ENCODE data around the gene ZFYVE21. TPM values are rescaled to one million over a fixed set of nuclear protein-coding genes. Genes with fewer than 3 reads are reported as not detected.
A peak's percentile ranks its signal among the peaks of the same experiment; 100 is the strongest.
"Not testable (repeated sequence)": the region's sequence is repeated elsewhere in the genome, so short reads cannot be mapped to it uniquely, and the experiment has no call there.

Gene ZFYVE21
- total RNA-seq, 4 donors from 2014 or later = 121 to 180 (median 156) TPM

- Histone ChIP-seq H3K27ac (replicated peaks in 1 of 4) (peak overlapping the region in 1 of 4 donors; percentile 16), H3K9me3 (no peaks in the 10 kb centered on the region), H3K36me3 (peaks cover 0 to 42% (median 8%) of the 10 kb centered on the region in 4 donors), H3K27me3 (no peaks in the 10 kb centered on the region), H3K4me1 (peaks cover 6 to 14% (median 10%) of the 10 kb centered on the region in 4 donors), H3K4me3 (no peak overlapping the region)
- DNase-seq (ENCODE audit: extremely low spot score) = no peak
- 67% methylated on average over 2 of the region's 2 CpGs for WGBS
- intact Hi-C loops (cut with DNase I) = no loop called here
- TF ChIP-seq POLR2AphosphoS5 (IDR thresholded peaks at IDR 0.05) = no peak
- no peak for TF ChIP-seq EP300 (IDR thresholded peaks at IDR 0.05)
- no peak for TF ChIP-seq CTCF (IDR thresholded peaks at IDR 0.05)
- no peak for TF ChIP-seq POLR2A (IDR thresholded peaks at IDR 0.05; ENCODE audit: low read depth)
These were observed 57.9 kb downstream of the ZFYVE21 start for GRCh38 chr14:103773521-103773920.

- peaks cover 0 to 56% (median 16%) of the 10 kb centered on the region in 4 donors for H3K36me3 ChIP-seq
- 88% methylated on average over 7 of the region's 7 CpGs for WGBS
- H3K27me3 ChIP-seq = no peaks in the 10 kb centered on the region
- no peak for DNase-seq (ENCODE audit: extremely low spot score)
- no peak for TF ChIP-seq EP300 (IDR thresholded peaks at IDR 0.05)
- no peak for TF ChIP-seq POLR2AphosphoS5 (IDR thresholded peaks at IDR 0.05)
- no peak for TF ChIP-seq POLR2A (IDR thresholded peaks at IDR 0.05; ENCODE audit: low read depth)
- TF ChIP-seq CTCF (IDR thresholded peaks at IDR 0.05) = no peak
- H3K9me3 ChIP-seq = no peaks in the 10 kb centered on the region
- peaks cover 6 to 14% (median 10%) of the 10 kb centered on the region in 4 donors for H3K4me1 ChIP-seq
- intact Hi-C loops (cut with DNase I) = no loop called here
- H3K27ac ChIP-seq (replicated peaks in 1 of 4) = no peak overlapping the region
- no peak overlapping the region for H3K4me3 ChIP-seq
These were observed 59.9 kb downstream of the ZFYVE21 start for GRCh38 chr14:103775506-103775905.

GRCh38 chr14:103776319-103776718 is 60.7 kb downstream of the ZFYVE21 start:
- H3K9me3 ChIP-seq; intact Hi-C loops (cut with DNase I); H3K4me3 ChIP-seq; H3K27ac ChIP-seq (replicated peaks in 1 of 4); H3K27me3 ChIP-seq; DNase-seq (ENCODE audit: extremely low spot score): not testable (repeated sequence)
- peaks cover 0 to 59% (median 16%) of the 10 kb centered on the region in 4 donors for H3K36me3 ChIP-seq
- WGBS = 95% methylated on average over 5 of the region's 6 CpGs
- peaks cover 6 to 14% (median 9%) of the 10 kb centered on the region in 4 donors for H3K4me1 ChIP-seq

- DNase-seq (ENCODE audit: extremely low spot score) = no peak
- Histone ChIP-seq H3K9me3 (no peaks in the 10 kb centered on the region), H3K36me3 (peaks cover 0 to 65% (median 24%) of the 10 kb centered on the region in 4 donors), H3K27me3 (no peaks in the 10 kb centered on the region), H3K4me3 (no peak overlapping the region), H3K27ac (replicated peaks in 1 of 4) (no peak overlapping the region), H3K4me1 (no peaks in the 10 kb centered on the region)
- 86% methylated on average over 1 of the region's 2 CpGs for WGBS
- intact Hi-C loops (cut with DNase I) = no loop called here
- TF ChIP-seq POLR2A (IDR thresholded peaks at IDR 0.05; ENCODE audit: low read depth) (no peak), CTCF (IDR thresholded peaks at IDR 0.05) (no peak), EP300 (IDR thresholded peaks at IDR 0.05) (no peak), POLR2AphosphoS5 (IDR thresholded peaks at IDR 0.05) (no peak)
These were observed 66.8 kb downstream of the ZFYVE21 start for GRCh38 chr14:103782376-103782775.

Small RNAs within 50 kb of the gene (small RNA-seq; reads per million reads assigned to genes)
- 0 reads per million in 3 donors for gene RF00019

Other genes with a start within 250 kb of the ZFYVE21 start
- 1,000 to 10,000 TPM in 3 of 4 donors, 100 to 1,000 TPM in 1; 917 to 1,843 (median 1,284) TPM for gene CKB, start 193.0 kb upstream of the ZFYVE21 start, total RNA-seq
- gene TRMT61A, start 186.6 kb upstream of the ZFYVE21 start, total RNA-seq = 10 to 100 TPM; 28.7 to 50.0 (median 35.2) TPM
- 10 to 100 TPM; 27.4 to 34.7 (median 28.3) TPM for gene BAG5, start 153.2 kb upstream of the ZFYVE21 start, total RNA-seq
- 10 to 100 TPM; 26.8 to 46.1 (median 37.6) TPM for gene COA8, start 152.8 kb upstream of the ZFYVE21 start, total RNA-seq
- 100 to 1,000 TPM; 285 to 343 (median 312) TPM for gene KLC1, start 86.6 kb upstream of the ZFYVE21 start, total RNA-seq
- 1 to 10 TPM; 1.6 to 5.4 (median 2.1) TPM for gene XRCC3, start 359 bp upstream of the ZFYVE21 start, total RNA-seq
- gene PPP1R13B, start 131.8 kb downstream of the ZFYVE21 start, total RNA-seq = 10 to 100 TPM; 19.9 to 25.2 (median 23.6) TPM
- 1 to 10 TPM; 2.0 to 3.2 (median 2.6) TPM for gene TDRD9, start 212.6 kb downstream of the ZFYVE21 start, total RNA-seq
- not detected for gene RD3L, start 226.7 kb downstream of the ZFYVE21 start, total RNA-seq